ENCODE measurements around the gene OOSP2. TPM values are rescaled to one million over a fixed set of nuclear protein-coding genes. Genes with fewer than 3 reads are reported as not detected.
"Not testable (repeated sequence)": the region's sequence is repeated elsewhere in the genome, so short reads cannot be mapped to it uniquely, and the experiment has no call there.

OOSP2 gene
- total RNA-seq, 3 donors from 2014 or later (not counting 1 experiment from before 2014, with no cell fraction given): not detected

GRCh38 chr11:60018058-60018457, 22.2 kb upstream of the OOSP2 start:
- WGBS (ENCODE audit: insufficient coverage): 86% methylated on average over 8 of the region's 8 CpGs

GRCh38 chr11:60020376-60020775, 19.8 kb upstream of the OOSP2 start:
- H3K4me1 Mint-ChIP-seq; H3K27me3 ChIP-seq (ENCODE audit: control insufficient read depth, insufficient read depth, low read length); H3K36me3 ChIP-seq (ENCODE audit: control insufficient read depth, insufficient read depth, low read length); H3K27me3 Mint-ChIP-seq (ENCODE audit: low read depth in 2 of 2); H3K4me3 ChIP-seq (ENCODE audit: low read length); DNase-seq; intact Hi-C loops (cut with micrococcal nuclease); H3K9me3 Mint-ChIP-seq; H3K27ac Mint-ChIP-seq; ATAC-seq; H3K4me3 Mint-ChIP-seq; H3K4me1 ChIP-seq (ENCODE audit: control insufficient read depth, insufficient read depth, low read length); H3K36me3 Mint-ChIP-seq; H3K9me3 ChIP-seq (ENCODE audit: control insufficient read depth, insufficient read depth, low read length); H3K27ac ChIP-seq (ENCODE audit: low read length): not testable (repeated sequence)
- WGBS (ENCODE audit: insufficient coverage): 93% methylated on average over 27 of the region's 27 CpGs

More at GRCh38 chr11:60018058-60018457, 22.2 kb upstream of the OOSP2 start:
- TF ChIP-seq CTCF (IDR thresholded peaks at IDR 0.05): no peak
- H3K9me3 Mint-ChIP-seq: peaks cover 0 to 2% of the 10 kb centered on the region in 2 donors
- no peak overlapping the region for H3K4me3 Mint-ChIP-seq
- H3K9me3 ChIP-seq (ENCODE audit: control insufficient read depth, insufficient read depth, low read length): no peaks in the 10 kb centered on the region
- no peaks in the 10 kb centered on the region for H3K36me3 ChIP-seq (ENCODE audit: control insufficient read depth, insufficient read depth, low read length)
- no peak overlapping the region for H3K4me3 ChIP-seq (ENCODE audit: low read length)
- H3K4me1 ChIP-seq (ENCODE audit: control insufficient read depth, insufficient read depth, low read length): no peaks in the 10 kb centered on the region
- peak in 1 of 3 donors; percentile 48 for ATAC-seq
- no peak overlapping the region for H3K27ac Mint-ChIP-seq
- DNase-seq: no peak
- H3K27me3 Mint-ChIP-seq (ENCODE audit: low read depth in 2 of 2): peaks cover 3 to 7% of the 10 kb centered on the region in 2 donors
- H3K27ac ChIP-seq (ENCODE audit: low read length): no peak overlapping the region
- H3K4me1 Mint-ChIP-seq: no peaks in the 10 kb centered on the region
- H3K36me3 Mint-ChIP-seq: no peaks in the 10 kb centered on the region
- intact Hi-C loops (cut with micrococcal nuclease): no loop called here
- no peaks in the 10 kb centered on the region for H3K27me3 ChIP-seq (ENCODE audit: control insufficient read depth, insufficient read depth, low read length)

- intact Hi-C loops (cut with micrococcal nuclease): no loop called here
- Mint-ChIP-seq H3K4me3 (no peak overlapping the region), H3K27ac (no peak overlapping the region), H3K36me3 (no peaks in the 10 kb centered on the region), H3K9me3 (no peaks in the 10 kb centered on the region), H3K4me1 (no peaks in the 10 kb centered on the region), H3K27me3 (ENCODE audit: low read depth in 2 of 2) (no peaks in the 10 kb centered on the region)
- no peak overlapping the region for H3K27ac ChIP-seq (ENCODE audit: low read length)
- H3K4me1 ChIP-seq (ENCODE audit: control insufficient read depth, insufficient read depth, low read length): no peaks in the 10 kb centered on the region
- WGBS (ENCODE audit: insufficient coverage): 95% methylated on average over 1 of the region's 3 CpGs
- no peaks in the 10 kb centered on the region for H3K27me3 ChIP-seq (ENCODE audit: control insufficient read depth, insufficient read depth, low read length)
- ATAC-seq (no peak), DNase-seq (no peak)
- no peak overlapping the region for H3K4me3 ChIP-seq (ENCODE audit: low read length)
- TF ChIP-seq CTCF (IDR thresholded peaks at IDR 0.05): no peak
- no peaks in the 10 kb centered on the region for H3K9me3 ChIP-seq (ENCODE audit: control insufficient read depth, insufficient read depth, low read length)
- no peaks in the 10 kb centered on the region for H3K36me3 ChIP-seq (ENCODE audit: control insufficient read depth, insufficient read depth, low read length)
Observed at GRCh38 chr11:60029015-60029632, 11.1 kb upstream of the OOSP2 start.

GRCh38 chr11:60050422-60050821, 10.2 kb downstream of the OOSP2 start:
- H3K9me3 ChIP-seq (ENCODE audit: control insufficient read depth, insufficient read depth, low read length); H3K27me3 ChIP-seq (ENCODE audit: control insufficient read depth, insufficient read depth, low read length); H3K27ac Mint-ChIP-seq; intact Hi-C loops (cut with micrococcal nuclease); H3K4me1 ChIP-seq (ENCODE audit: control insufficient read depth, insufficient read depth, low read length); H3K4me3 ChIP-seq (ENCODE audit: low read length); H3K9me3 Mint-ChIP-seq; H3K36me3 Mint-ChIP-seq; H3K4me1 Mint-ChIP-seq; ATAC-seq; H3K36me3 ChIP-seq (ENCODE audit: control insufficient read depth, insufficient read depth, low read length); H3K27ac ChIP-seq (ENCODE audit: low read length); DNase-seq; H3K4me3 Mint-ChIP-seq; H3K27me3 Mint-ChIP-seq (ENCODE audit: low read depth in 2 of 2): not testable (repeated sequence)

- H3K27me3 ChIP-seq (ENCODE audit: control insufficient read depth, insufficient read depth, low read length); H3K4me3 ChIP-seq (ENCODE audit: low read length); H3K9me3 Mint-ChIP-seq; H3K36me3 Mint-ChIP-seq; intact Hi-C loops (cut with micrococcal nuclease); H3K27ac Mint-ChIP-seq; H3K9me3 ChIP-seq (ENCODE audit: control insufficient read depth, insufficient read depth, low read length); H3K4me3 Mint-ChIP-seq; H3K36me3 ChIP-seq (ENCODE audit: control insufficient read depth, insufficient read depth, low read length); ATAC-seq; DNase-seq; H3K4me1 ChIP-seq (ENCODE audit: control insufficient read depth, insufficient read depth, low read length); H3K27me3 Mint-ChIP-seq (ENCODE audit: low read depth in 2 of 2); H3K4me1 Mint-ChIP-seq; H3K27ac ChIP-seq (ENCODE audit: low read length): not testable (repeated sequence)
- no CpG with 5 or more reads among the region's 3 CpGs for WGBS (ENCODE audit: insufficient coverage)
Observed at GRCh38 chr11:60050839-60051238, 10.6 kb downstream of the OOSP2 start.
